SK-N-SH (cell line): Measurements from ENCODE around the gene BORCS5.

ENCODE experiments used
- CTCF ChIP-seq: fragments of 200-600 bp; sonication (generic); IDR thresholded peaks from 2 replicates; pipeline ENCODE4 v1.6.1; 2017; ENCODE audit warnings: antibody characterized with exemption, mild to moderate bottlenecking, moderate library complexity
- MXI1 ChIP-seq: IDR thresholded peaks from 2 replicates; pipeline ENCODE4 v1.6.1; 2012; ENCODE audit warnings: mild to moderate bottlenecking, low read depth, low read length, improper control_type of control experiment
- PBX3 ChIP-seq: IDR thresholded peaks from 2 replicates; pipeline ENCODE4; 2012
- REST ChIP-seq: IDR thresholded peaks from 2 replicates; pipeline ENCODE4 v1.6.1; 2012; ENCODE audit warnings: mild to moderate bottlenecking, low read depth, low read length, moderate library complexity

GRCh38 chr12:12338527-12339168 lies 18.2 kb upstream of the BORCS5 start:
- TF ChIP-seq CTCF: no peak
- TF ChIP-seq REST: no peak
- no peak for TF ChIP-seq MXI1
- no peak for TF ChIP-seq PBX3
